HG02970 (cell line): Measurements from ENCODE around the gene SGIP1.

Experiments used
- ATAC-seq: cut with Tn5 transposase; IDR thresholded peaks from one replicate; pipeline ENCODE4 v1.9.1; 2021; ENCODE audit warnings: mild to moderate bottlenecking, moderate library complexity, moderate number of reproducible peaks; ENCODE audit not compliant: unreplicated experiment, low FRiP score

The SGIP1 gene

GRCh38 chr1:66521721-66522365 lies 12.1 kb upstream of the SGIP1 start:
- ATAC-seq: no peak

DNA sequence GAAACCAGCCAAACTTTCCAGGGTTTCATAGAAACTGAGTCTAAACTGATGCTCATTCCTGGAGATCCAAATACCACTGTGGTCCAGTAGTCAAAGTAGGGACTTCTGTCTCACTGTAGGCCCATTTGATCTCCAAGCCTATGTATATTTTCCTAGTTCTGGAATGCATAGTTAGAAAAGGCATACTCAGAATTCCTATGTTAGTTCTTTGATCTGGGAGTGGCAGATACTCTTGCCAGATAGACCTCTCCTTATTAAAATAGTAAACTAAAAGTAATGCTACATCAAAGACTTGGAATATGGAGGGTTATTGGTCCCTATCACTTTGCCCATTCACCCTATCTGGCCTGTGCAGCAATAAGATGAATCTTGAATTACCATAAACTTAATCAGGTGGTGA lies 10.4 kb upstream of the SGIP1 start:
- ATAC-seq: no peak

DNA sequence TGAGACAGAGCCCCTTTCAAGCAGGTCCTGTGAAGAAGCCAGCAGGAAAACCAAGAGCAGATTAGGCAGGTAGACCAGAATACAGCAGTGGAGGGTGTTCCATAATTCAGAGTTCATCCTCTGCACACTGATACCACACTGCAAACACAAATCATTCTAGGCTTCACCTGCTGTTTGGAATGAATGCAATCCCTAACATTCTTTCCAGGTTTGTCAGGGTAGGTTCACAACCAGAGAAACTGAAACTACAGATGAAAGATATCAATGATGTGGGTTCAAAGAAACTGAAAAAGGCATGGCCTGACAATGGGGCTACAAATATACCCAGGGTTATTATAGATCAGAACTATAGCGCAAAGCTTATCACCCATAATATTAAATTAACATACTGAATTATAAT lies 8.9 kb upstream of the SGIP1 start:
- no peak for ATAC-seq

DNA sequence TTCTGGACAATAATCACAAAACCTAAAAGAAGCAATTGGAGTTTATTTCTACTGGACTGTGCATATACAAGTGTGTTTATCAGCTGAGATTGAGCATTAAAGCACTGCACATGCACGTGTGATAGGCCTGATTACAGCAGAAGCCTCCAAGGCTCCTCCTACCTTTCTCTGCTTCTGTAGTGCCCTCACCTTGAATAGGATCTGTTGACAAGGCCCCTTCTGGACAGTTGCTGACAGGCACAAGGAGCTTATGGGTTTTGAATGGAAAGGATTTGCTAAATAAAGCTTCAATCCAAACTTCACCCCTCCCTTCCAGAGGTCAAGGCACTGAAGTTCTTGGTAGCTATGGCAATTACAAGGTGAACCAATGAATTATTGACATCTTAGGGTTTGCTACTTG lies 7.9 kb upstream of the SGIP1 start:
- no peak for ATAC-seq

DNA sequence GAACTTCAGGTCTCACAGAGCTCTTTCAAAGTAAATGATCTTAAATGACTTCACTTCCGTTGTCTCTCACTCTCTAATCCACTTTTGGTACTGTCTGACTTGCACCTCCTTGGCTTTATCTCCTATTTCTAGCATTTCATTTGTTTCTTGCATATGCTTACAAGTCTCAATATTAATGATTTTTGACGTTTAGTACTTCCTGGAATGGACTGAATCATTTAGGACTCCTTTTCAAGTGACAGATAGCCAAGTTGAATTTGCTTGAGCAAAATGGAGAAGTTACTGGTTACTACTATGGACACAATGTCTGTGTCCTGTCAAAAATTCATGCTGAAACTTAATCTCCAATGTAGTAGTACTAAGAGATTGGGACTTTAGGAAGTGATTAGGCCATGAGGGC lies 7.0 kb upstream of the SGIP1 start:
- ATAC-seq: no peak

- no peak for ATAC-seq
Observed at GRCh38 chr1:66527686-66528085, 6.3 kb upstream of the SGIP1 start.

- ATAC-seq: no peak
Observed at GRCh38 chr1:66528580-66528979, 5.4 kb upstream of the SGIP1 start.

- no peak for ATAC-seq
Observed at GRCh38 chr1:66532214-66532613, 1.7 kb upstream of the SGIP1 start.

DNA sequence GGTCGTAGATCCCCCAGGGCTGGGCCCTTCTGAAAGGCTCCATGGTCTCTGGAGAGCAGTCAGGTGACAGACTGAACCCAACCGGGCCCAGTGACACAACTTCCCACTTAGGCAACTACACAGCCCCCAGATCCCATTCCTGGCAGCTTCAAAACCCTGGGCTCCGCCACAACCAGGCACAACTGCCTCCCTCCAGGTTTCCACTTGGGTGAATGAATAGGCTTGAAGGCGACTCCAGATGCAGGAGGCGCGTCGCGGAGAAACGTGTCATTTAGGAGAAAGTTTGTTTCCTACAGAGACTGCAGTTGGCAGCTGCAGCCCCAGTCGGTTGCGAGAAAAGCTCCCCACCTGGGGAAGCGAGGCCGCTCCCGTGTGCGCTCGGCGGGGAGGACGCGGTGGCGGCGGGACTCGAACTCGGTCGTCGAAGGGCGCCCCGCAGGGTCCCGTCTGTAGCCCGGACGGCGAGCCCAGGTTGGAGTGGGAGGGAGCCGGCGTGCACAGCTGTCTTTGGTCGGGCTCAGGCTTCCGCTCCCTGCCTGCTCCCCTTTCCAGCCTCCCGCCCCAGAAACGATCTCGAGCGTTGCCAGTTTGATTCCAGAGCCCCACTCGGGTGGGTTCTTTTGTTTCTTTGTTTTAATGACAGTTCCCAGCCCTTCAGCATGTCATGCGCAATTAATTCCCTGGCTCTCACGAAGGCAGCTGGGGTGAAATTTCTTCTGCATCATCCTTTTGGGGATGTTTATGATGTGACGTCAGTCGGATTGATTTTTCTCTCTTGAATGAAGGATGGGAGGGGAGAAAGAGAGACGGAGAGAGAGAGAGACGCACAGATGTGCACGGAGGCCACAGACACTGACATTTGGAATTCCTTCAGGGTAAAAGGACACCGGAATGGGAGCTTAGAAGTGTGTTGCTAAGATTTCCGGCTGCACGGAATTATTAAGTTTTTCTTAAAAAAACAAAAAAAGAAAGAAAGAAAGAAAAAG lies 862 bp upstream of the SGIP1 start:
- ATAC-seq: no peak

- ATAC-seq: no peak
Observed at GRCh38 chr1:66535061-66535460, 1.1 kb downstream of the SGIP1 start.

GRCh38 chr1:66535853-66536252 lies 1.9 kb downstream of the SGIP1 start:
- ATAC-seq: no peak

- no peak for ATAC-seq
Observed at GRCh38 chr1:66537718-66538117, 3.8 kb downstream of the SGIP1 start.

DNA sequence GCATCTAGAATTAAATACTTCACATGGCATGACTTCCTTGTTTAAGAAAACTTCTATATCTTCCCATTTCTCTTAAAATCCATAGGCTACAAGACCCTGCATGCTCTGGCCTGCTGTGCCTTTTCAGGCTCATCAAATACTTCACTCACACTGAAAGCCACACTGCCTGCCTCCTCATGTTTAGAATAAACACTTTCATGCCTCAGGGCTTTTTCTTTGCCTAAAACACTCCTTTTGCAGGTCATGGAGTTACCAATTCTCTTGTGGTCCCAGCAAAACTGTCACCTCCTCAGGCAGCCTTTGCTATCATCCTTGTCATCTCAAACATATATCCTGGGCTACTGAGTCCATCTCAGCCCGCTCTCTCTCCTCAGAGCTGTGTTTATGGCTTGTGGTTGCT lies 5.5 kb downstream of the SGIP1 start:
- no peak for ATAC-seq

GRCh38 chr1:66540434-66541032 lies 6.6 kb downstream of the SGIP1 start:
- no peak for ATAC-seq

DNA sequence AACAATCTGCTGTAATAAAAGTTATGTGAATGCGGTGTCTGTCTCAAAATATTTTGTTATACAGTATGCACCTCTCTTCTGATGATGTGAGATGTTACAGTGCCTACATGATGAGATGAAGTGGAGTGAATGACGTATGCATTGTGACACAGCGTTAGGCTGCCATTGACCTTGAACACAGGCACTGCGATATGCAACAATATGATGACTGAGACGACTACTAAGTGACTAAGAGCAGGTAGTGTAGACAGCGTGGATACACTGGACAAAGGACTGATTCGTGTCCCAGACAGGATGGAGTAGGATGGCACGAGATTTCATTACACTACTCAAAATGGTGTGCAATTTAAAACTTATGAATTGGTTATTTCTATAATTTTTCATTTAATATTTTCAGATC lies 8.4 kb downstream of the SGIP1 start:
- ATAC-seq: no peak

- ATAC-seq: no peak
Observed at GRCh38 chr1:66542811-66543767, 9.1 kb downstream of the SGIP1 start.

GRCh38 chr1:66546047-66546810 lies 12.3 kb downstream of the SGIP1 start:
- no peak for ATAC-seq

DNA sequence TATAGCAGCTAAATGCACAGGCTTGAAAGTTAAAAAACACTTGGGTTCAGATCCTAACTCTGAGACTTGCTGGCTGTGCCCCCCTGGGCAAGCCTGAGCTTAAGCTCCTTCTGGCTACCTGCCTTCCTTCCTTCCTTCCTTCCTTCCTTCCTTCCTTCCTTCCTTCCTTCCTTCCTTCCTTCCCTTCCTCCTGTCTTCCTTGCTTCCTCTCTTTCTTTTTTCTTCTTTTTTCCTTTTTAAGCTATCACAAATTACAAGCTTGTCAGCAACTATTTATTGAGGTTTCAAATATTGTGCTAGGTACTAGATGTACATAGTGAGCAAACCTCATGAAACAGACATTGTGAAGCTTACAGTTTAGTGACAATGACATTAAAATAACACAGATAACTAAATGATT lies 15.1 kb downstream of the SGIP1 start:
- ATAC-seq: no peak

GRCh38 chr1:66550243-66550642 lies 16.3 kb downstream of the SGIP1 start:
- no peak for ATAC-seq

DNA sequence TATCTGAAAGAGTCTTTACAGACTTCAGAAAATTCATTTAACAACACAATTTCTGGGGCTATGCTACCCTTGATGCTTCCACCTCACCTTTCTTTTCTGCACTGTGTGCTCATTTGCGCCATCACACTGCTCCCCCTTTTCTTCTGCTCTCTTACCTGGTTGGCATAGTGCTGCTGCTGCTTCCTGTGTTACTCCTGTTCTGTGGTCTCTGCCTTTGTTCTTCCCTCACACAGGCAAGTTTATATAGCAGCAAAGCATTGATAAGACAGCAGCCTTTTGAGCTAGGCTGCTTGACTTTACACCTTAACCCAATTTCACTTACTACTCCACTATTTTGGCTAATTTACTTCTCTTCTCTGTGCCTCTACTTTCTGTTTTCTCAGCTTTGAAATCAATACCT lies 18.3 kb downstream of the SGIP1 start:
- no peak for ATAC-seq
